Mesenchymal stem cell (in vitro differentiated cells and primary cell): ENCODE data around the gene WHRN. TPM values are rescaled to one million over a fixed set of nuclear protein-coding genes. Genes with fewer than 3 reads are reported as not detected.
A peak's percentile ranks its signal among the peaks of the same experiment; 100 is the strongest.

Experiments
- DNase-seq: peaks from one replicate; pipeline ENCODE4 v3.0.0-alpha.2; 2013
- H2AFZ ChIP-seq: one replicate; pipeline ENCODE4 v1.6.1; 2013; ENCODE audit warnings: low read depth, mild to moderate bottlenecking, control low read depth, inconsistent platforms, low read length, moderate library complexity
- H2AK5ac ChIP-seq: 2 replicates; pipeline ENCODE4 v1.6.1; 2013; ENCODE audit warnings: low read length, moderate library complexity, mild to moderate bottlenecking, inconsistent platforms; ENCODE audit not compliant: severe bottlenecking
- H2BK120ac ChIP-seq: one replicate; pipeline ENCODE4 v1.6.1; 2013; ENCODE audit warnings: low read depth, mild to moderate bottlenecking, inconsistent platforms, low read length, moderate library complexity
- H2BK12ac ChIP-seq, 2 experiments: one replicate each; pipeline ENCODE4 v1.6.1; 2013; ENCODE audit warnings: inconsistent platforms in 2 of 2, low read length in 2 of 2, mild to moderate bottlenecking in 2 of 2, moderate library complexity in 2 of 2, control low read depth in 1 of 2
- H2BK15ac ChIP-seq: one replicate; pipeline ENCODE4 v1.6.1; 2013; ENCODE audit warnings: mild to moderate bottlenecking, low read depth, inconsistent platforms; ENCODE audit not compliant: poor library complexity, severe bottlenecking
- H2BK5ac ChIP-seq: 2 replicates; pipeline ENCODE4 v1.6.1; 2013; ENCODE audit warnings: low read depth, mild to moderate bottlenecking, low read length, control low read depth, inconsistent platforms; ENCODE audit not compliant: poor library complexity, severe bottlenecking
- H3K14ac ChIP-seq, 2 experiments: one replicate each; pipeline ENCODE4 v1.6.1; 2013; ENCODE audit warnings: inconsistent platforms in 2 of 2, low read length in 2 of 2, control low read depth in 1 of 2, mild to moderate bottlenecking in 1 of 2, moderate library complexity in 1 of 2
- H3K18ac ChIP-seq, 2 experiments: one replicate each; pipeline ENCODE4 v1.6.1; 2013; ENCODE audit warnings: inconsistent platforms in 2 of 2, low read length in 2 of 2, control low read depth in 1 of 2, low read depth in 1 of 2, mild to moderate bottlenecking in 1 of 2
- H3K23ac ChIP-seq, 2 experiments: one replicate each; pipeline ENCODE4 v1.6.1; 2013; ENCODE audit warnings: inconsistent platforms in 2 of 2, low read length in 2 of 2, mild to moderate bottlenecking in 2 of 2, moderate library complexity in 2 of 2, control low read depth in 1 of 2
- H3K27ac ChIP-seq: 2 replicates; pipeline ENCODE4 v1.5.1; 2013; ENCODE audit warnings: mild to moderate bottlenecking, moderate library complexity, low read length, control low read depth, inconsistent platforms; ENCODE audit not compliant: poor library complexity, severe bottlenecking
- H3K27me3 ChIP-seq, 2 experiments: 2 replicates each; pipeline versions ENCODE4 v1.6.1 to v1.7.0; 2013; ENCODE audit warnings: low read length in 2 of 2, mild to moderate bottlenecking in 2 of 2, moderate library complexity in 2 of 2, control low read depth in 1 of 2, inconsistent platforms in 1 of 2; ENCODE audit not compliant: control insufficient read depth in 1 of 2, insufficient read depth in 1 of 2
- H3K36me3 ChIP-seq, 2 experiments: 2 replicates each; pipeline versions ENCODE4 v1.6.1 to v1.7.0; 2013; ENCODE audit warnings: low read length in 2 of 2, control low read depth in 1 of 2, inconsistent platforms in 1 of 2, low read depth in 1 of 2, mild to moderate bottlenecking in 1 of 2; ENCODE audit not compliant: insufficient read depth in 2 of 2, control insufficient read depth in 1 of 2
- H3K4ac ChIP-seq, 2 experiments: one replicate each; pipeline ENCODE4 v1.6.1; 2013; ENCODE audit warnings: inconsistent platforms in 2 of 2, low read length in 2 of 2, mild to moderate bottlenecking in 2 of 2, moderate library complexity in 2 of 2, control low read depth in 1 of 2, low read depth in 1 of 2
- H3K4me1 ChIP-seq: 2 replicates; pipeline ENCODE4 v1.6.1; 2013; ENCODE audit warnings: low read depth, low read length, control low read depth; ENCODE audit not compliant: control insufficient read depth, insufficient read depth
- H3K4me2 ChIP-seq: 2 replicates; pipeline ENCODE4 v1.6.1; 2013; ENCODE audit warnings: low read length, mild to moderate bottlenecking, inconsistent platforms; ENCODE audit not compliant: poor library complexity, severe bottlenecking
- H3K4me3 ChIP-seq, 2 experiments: 2 replicates each; pipeline versions ENCODE4 v1.5.1 to v1.7.0; 2013; ENCODE audit warnings: low read length in 2 of 2, mild to moderate bottlenecking in 2 of 2, control low read depth in 1 of 2, low read depth in 1 of 2; ENCODE audit not compliant: insufficient read depth in 1 of 2
- H3K79me1 ChIP-seq: replicated peaks from 2 replicates; pipeline ENCODE4 v1.6.1; 2013; ENCODE audit warnings: mild to moderate bottlenecking, control low read depth, low read length, inconsistent platforms; ENCODE audit not compliant: poor library complexity, severe bottlenecking
- H3K9ac ChIP-seq: 2 replicates; pipeline ENCODE4 v1.7.0; 2013; ENCODE audit warnings: mild to moderate bottlenecking, low read length, moderate library complexity
- H3K9me3 ChIP-seq: 2 replicates; pipeline ENCODE4 v1.7.0; 2013; ENCODE audit warnings: mild to moderate bottlenecking, low read length; ENCODE audit not compliant: control insufficient read depth
- H4K8ac ChIP-seq: one replicate; pipeline ENCODE4 v1.6.1; 2013; ENCODE audit warnings: inconsistent platforms, mild to moderate bottlenecking, low read length, moderate library complexity
- H4K91ac ChIP-seq: one replicate; pipeline ENCODE4 v1.6.1; 2013; ENCODE audit warnings: mild to moderate bottlenecking, low read length, inconsistent platforms
- WGBS: methylation state at CpG from one replicate; pipeline ENCODE4 v1.1.7; 2013; ENCODE audit warnings: mixed read lengths; 5-methylcytosine and 5-hydroxymethylcytosine counted together
- polyA plus RNA-seq, 2 experiments: library from polyadenylated mRNA; stranded (reverse); fragments of 200-250 nt; gene quantifications; one replicate each; pipeline ENCODE4 v1.2.3, GENCODE V29; 2013

WHRN gene
- polyA plus RNA-seq (2013, experiment 1 of 2) = 4.0 TPM
- polyA plus RNA-seq (2013, experiment 2 of 2) = 3.5 TPM

DNA sequence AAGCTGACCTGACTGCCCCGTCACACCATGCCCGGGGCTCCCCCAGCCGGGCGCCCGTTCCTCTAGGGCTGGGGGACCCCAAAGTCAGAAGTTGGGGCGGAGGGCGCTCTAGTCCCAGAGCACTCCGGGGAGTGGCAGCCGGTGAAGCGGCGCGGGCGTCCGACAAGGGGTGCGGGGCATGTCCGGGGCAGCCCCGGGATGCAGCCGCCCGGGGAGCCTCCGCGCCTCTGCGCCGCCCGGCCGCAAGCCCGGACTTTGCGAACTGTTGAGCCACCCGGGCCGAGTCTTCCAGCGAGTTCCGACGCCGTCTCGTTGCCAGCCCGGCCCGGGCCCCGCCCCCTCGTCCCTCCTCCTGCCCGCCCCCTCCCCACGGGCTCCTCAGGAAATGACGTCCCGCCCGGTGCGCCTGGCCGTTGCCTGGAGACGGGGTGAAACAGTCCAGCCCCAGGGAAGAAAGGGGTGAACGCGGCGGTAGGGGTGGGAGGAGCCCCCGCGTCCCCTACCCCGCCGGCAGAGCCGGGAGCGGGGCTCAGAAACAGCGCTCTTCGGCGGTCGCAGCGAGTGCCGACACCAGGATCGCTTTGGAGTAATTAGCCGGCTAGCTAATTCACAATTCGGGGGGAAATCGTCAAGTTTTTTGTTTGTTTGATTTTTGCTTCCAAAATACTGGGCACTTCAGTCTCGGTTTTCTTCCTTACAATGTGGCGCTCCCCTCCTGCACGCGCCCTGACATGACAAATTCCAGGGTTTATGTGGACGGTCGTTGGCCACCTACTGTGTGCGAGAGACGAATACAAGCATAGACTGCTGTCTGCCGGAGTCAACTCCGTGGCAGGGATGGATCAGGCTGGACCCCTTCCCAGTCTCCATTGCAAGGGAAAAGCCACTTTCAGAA, at the start of gene WHRN:
WHRN (minus strand) TSS at position 287 of the 895 bp plus-strand sequence. CDS start 672 bp downstream, outside the sequence.
- Histone ChIP-seq H3K23ac (peak within 1 kb of the TSS in 1 of 2 experiments; percentile 36), H3K9me3 (no peaks in the 10 kb centered on the region), H2AFZ (peak within 1 kb of the TSS; percentile 73), H4K8ac (peak within 1 kb of the TSS; percentile 76), H3K18ac (peak within 1 kb of the TSS; percentile 25 to 74), H3K4me1 (peaks cover 19% of the 10 kb centered on the region), H3K4me2 (peak within 1 kb of the TSS; percentile 98), H2BK12ac (peak within 1 kb of the TSS in 1 of 2 experiments; percentile 64), H2AK5ac (no peak within 1 kb of the TSS), H3K36me3 (no peaks in the 10 kb centered on the region), H3K79me1 (peaks cover 8% of the 10 kb centered on the region), H3K27me3 (peaks cover 40 to 43% of the 10 kb centered on the region in 2 experiments), H2BK120ac (no peak within 1 kb of the TSS), H3K14ac (peak within 1 kb of the TSS in 1 of 2 experiments; percentile 75), H4K91ac (no peak within 1 kb of the TSS), H3K4me3 (peak within 1 kb of the TSS; percentile 73 to 83), H2BK5ac (peak within 1 kb of the TSS; percentile 36), H2BK15ac (peak within 1 kb of the TSS; percentile 70), H3K4ac (peak within 1 kb of the TSS in 1 of 2 experiments; percentile 67), H3K27ac (no peak within 1 kb of the TSS), H3K9ac (peak within 1 kb of the TSS; percentile 98)
- 3% methylated on average over 44 of the region's 75 CpGs for WGBS
- peak; percentile 96 for DNase-seq

DNA sequence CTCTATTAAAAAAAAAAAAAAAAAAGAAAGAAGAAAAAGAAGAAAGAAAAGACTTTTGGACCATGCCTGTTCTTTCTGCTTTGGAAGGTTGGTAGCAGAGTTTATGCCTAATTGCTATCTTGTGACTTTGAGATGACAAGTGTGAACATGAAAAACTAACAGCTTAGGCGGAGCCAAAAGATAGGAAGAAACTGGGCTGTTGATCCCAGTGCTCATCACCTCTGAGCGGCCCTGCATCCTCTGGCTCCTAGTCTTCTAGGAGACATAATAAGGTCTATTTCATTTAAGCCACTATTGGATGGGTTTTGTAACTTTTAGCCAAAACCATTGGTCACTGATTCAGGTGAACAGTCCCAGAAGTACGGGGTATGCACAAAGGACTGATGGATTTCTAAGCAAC, 47.9 kb upstream of the WHRN start:
- Histone ChIP-seq H3K4me3 (no peak overlapping the region), H3K9me3 (no peaks in the 10 kb centered on the region), H2BK12ac (no peak overlapping the region), H3K79me1 (no peaks in the 10 kb centered on the region), H2AFZ (no peak overlapping the region), H3K9ac (no peak overlapping the region), H2BK5ac (no peak overlapping the region), H2AK5ac (no peak overlapping the region), H4K8ac (no peak overlapping the region), H3K36me3 (no peaks in the 10 kb centered on the region), H4K91ac (no peak overlapping the region), H3K23ac (no peak overlapping the region), H3K4me2 (no peak overlapping the region), H2BK120ac (no peak overlapping the region), H3K18ac (no peak overlapping the region), H3K27me3 (no peaks in the 10 kb centered on the region), H3K4ac (no peak overlapping the region), H3K4me1 (peaks cover 8% of the 10 kb centered on the region), H3K14ac (no peak overlapping the region), H2BK15ac (no peak overlapping the region), H3K27ac (no peak overlapping the region)
- no peak for DNase-seq
- 95% methylated on average over 3 of the region's 3 CpGs for WGBS

- peak overlapping the region; percentile 21 for H4K8ac ChIP-seq
Measured at GRCh38 chr9:114552706-114553105, 47.4 kb upstream of the WHRN start.

More at GRCh38 chr9:114552706-114553105, 47.4 kb upstream of the WHRN start:
- Histone ChIP-seq H3K4me3 (no peak overlapping the region), H3K14ac (no peak overlapping the region), H3K79me1 (no peaks in the 10 kb centered on the region), H3K9me3 (no peaks in the 10 kb centered on the region), H2AFZ (no peak overlapping the region), H2AK5ac (peak overlapping the region; percentile 52), H3K36me3 (no peaks in the 10 kb centered on the region), H3K4me1 (peaks cover 8% of the 10 kb centered on the region), H3K27ac (peak overlapping the region; percentile 15), H3K27me3 (peaks cover 4% of the 10 kb centered on the region in 2 experiments), H4K91ac (no peak overlapping the region), H3K4ac (no peak overlapping the region), H3K4me2 (no peak overlapping the region), H3K23ac (no peak overlapping the region), H3K9ac (peak overlapping the region; percentile 74), H2BK120ac (no peak overlapping the region), H2BK15ac (no peak overlapping the region), H2BK12ac (peak overlapping the region in 1 of 2 experiments; percentile 9), H3K18ac (peak overlapping the region in 1 of 2 experiments; percentile 25), H2BK5ac (no peak overlapping the region)
- 91% methylated on average over 5 of the region's 5 CpGs for whole genome bisulfite sequencing
- DNase-seq = peak; percentile 29
